Measurements from ENCODE around the gene GPR78.

GRCh38 chr4:8538076-8538702 lies 42.0 kb upstream of the GPR78 start:
- TF ChIP-seq, protein P1, sequence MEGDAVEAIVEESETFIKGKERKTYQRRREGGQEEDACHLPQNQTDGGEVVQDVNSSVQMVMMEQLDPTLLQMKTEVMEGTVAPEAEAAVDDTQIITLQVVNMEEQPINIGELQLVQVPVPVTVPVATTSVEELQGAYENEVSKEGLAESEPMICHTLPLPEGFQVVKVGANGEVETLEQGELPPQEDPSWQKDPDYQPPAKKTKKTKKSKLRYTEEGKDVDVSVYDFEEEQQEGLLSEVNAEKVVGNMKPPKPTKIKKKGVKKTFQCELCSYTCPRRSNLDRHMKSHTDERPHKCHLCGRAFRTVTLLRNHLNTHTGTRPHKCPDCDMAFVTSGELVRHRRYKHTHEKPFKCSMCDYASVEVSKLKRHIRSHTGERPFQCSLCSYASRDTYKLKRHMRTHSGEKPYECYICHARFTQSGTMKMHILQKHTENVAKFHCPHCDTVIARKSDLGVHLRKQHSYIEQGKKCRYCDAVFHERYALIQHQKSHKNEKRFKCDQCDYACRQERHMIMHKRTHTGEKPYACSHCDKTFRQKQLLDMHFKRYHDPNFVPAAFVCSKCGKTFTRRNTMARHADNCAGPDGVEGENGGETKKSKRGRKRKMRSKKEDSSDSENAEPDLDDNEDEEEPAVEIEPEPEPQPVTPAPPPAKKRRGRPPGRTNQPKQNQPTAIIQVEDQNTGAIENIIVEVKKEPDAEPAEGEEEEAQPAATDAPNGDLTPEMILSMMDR (IDR thresholded peaks at IDR 0.05) = no peak
- no peak for TF ChIP-seq EP300 (IDR thresholded peaks at IDR 0.05)
- TF ChIP-seq POLR2A (IDR thresholded peaks at IDR 0.05) = no peak
- no peak for TF ChIP-seq POLR2AphosphoS5 (IDR thresholded peaks at IDR 0.05)
